Smooth muscle cell (in vitro differentiated cells): Measurements from ENCODE around the gene ATG2B. TPM values are rescaled to one million over a fixed set of nuclear protein-coding genes. Genes with fewer than 3 reads are reported as not detected.

Experiments
- DNase-seq: peaks from one replicate; lab custom pipeline; 2025; ENCODE audit not compliant: unreplicated experiment; lab: John Stamatoyannopoulos, UW
- H2AFZ ChIP-seq: fragments of 200-600 bp; sonication (generic); 2 replicates; pipeline ENCODE4 v1.6.0; 2016; ENCODE audit warnings: antibody characterized with exemption, low read depth, mild to moderate bottlenecking
- H3F3A ChIP-seq: fragments of 200-600 bp; sonication (generic); 2 replicates; pipeline ENCODE4 v1.6.0; 2017; ENCODE audit warnings: antibody characterized with exemption, low read depth
- H3K27ac ChIP-seq: fragments of 200-600 bp; sonication (generic); 2 replicates; pipeline ENCODE4 v1.5.1; 2016; ENCODE audit warnings: low read depth, mild to moderate bottlenecking
- H3K27me3 ChIP-seq: fragments of 200-600 bp; sonication (generic); 2 replicates; pipeline ENCODE4 v1.6.1; 2016; ENCODE audit warnings: low read depth, mild to moderate bottlenecking
- H3K36me3 ChIP-seq: fragments of 200-600 bp; sonication (generic); 2 replicates; pipeline ENCODE4 v1.5.1; 2016; ENCODE audit warnings: low read depth
- H3K4me1 ChIP-seq: fragments of 200-600 bp; sonication (generic); 2 replicates; pipeline ENCODE4 v1.5.1; 2016; ENCODE audit warnings: low read depth
- H3K4me2 ChIP-seq: fragments of 200-600 bp; sonication (generic); 2 replicates; pipeline ENCODE4 v1.6.0; 2016; ENCODE audit warnings: mild to moderate bottlenecking
- H3K4me3 ChIP-seq: fragments of 200-600 bp; sonication (generic); 2 replicates; pipeline ENCODE4 v1.5.1; 2016; ENCODE audit warnings: mild to moderate bottlenecking
- H3K79me2 ChIP-seq: fragments of 200-600 bp; sonication (generic); 2 replicates; pipeline ENCODE4 v1.6.0; 2016; ENCODE audit warnings: low read depth, mild to moderate bottlenecking
- H3K9ac ChIP-seq: fragments of 200-600 bp; sonication (generic); 2 replicates; pipeline ENCODE4 v1.6.0; 2016; ENCODE audit warnings: low read depth
- H3K9me3 ChIP-seq: fragments of 200-600 bp; sonication (generic); replicated peaks from 2 replicates; pipeline ENCODE4 v1.5.1; 2016; ENCODE audit warnings: low read depth
- H4K20me1 ChIP-seq: fragments of 200-600 bp; sonication (generic); 2 replicates; pipeline ENCODE4 v1.6.0; 2016; ENCODE audit warnings: low read depth
- CTCF ChIP-seq: fragments of 200-600 bp; sonication (generic); IDR thresholded peaks from 2 replicates; pipeline ENCODE4 v1.5.1; 2017; ENCODE audit warnings: borderline replicate concordance, mild to moderate bottlenecking, antibody characterized with exemption; ENCODE audit not compliant: insufficient read depth, poor library complexity, severe bottlenecking
- whole genome bisulfite sequencing: methylation state at CpG from one replicate; pipeline ENCODE4 v1.1.7; 2016; ENCODE audit warnings: low lambda C conversion rate; 5-methylcytosine and 5-hydroxymethylcytosine counted together
- polyA plus RNA-seq: library from polyadenylated mRNA; unstranded; fragments of >200 nt; fragmentation: Nextera tagmentation; extraction: Ambion mirVana; gene quantifications from 2 replicates; pipeline ENCODE4 v1.2.1, GENCODE V29; 2016
- total RNA-seq: library from RNA; depleted of rRNA; stranded (reverse); fragments of >200 nt; gene quantifications from 2 replicates; pipeline ENCODE4 v1.2.3, GENCODE V29; 2014

The ATG2B gene
- total and polyA plus RNA-seq, 2 experiments from 2014 or later, result 1.9 to 21.5 TPM

DNA sequence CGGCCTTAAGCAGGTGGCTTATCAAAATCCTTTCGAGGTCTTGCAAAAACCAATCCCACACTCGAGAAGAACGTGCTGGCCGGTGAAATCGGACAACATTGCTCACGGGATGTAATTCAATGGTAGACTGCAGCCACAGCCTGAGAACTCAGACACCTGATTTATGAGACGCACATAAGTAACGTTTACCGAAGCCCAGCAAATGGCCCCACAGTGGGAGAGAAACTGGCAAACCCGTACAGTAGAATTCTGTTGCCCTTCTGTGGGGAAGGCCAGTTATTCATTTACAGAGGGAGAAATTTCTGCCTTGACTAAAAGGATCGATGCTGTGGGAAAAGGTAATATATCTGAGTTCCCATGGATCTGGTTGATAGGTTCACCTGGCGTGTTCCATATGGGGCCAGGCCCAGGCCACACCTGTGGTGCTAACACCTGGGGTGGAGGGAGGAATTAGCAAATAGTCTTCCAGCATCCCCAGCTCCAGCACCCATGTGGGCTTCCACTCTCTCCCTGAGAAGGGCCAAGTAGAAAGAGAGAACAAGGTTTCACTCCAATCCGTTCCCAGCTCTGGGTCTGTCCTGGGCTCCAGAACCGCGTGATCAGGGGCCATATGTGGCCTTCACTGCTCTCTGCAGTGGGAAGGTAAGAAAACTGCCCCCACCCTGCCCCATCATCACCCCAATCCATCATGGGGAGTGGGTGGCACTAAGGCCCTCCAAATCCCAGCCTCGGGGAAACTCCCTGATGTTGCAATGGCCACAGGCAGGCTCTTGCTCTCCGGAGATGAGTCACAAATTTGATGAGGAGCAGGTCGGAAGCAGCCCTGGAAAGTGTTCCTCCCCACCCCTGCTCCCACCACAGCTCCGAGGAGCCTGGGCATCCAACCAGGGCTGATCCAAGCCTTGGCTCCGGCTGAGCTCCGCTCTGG, 94.4 kb downstream of the ATG2B start:
- Histone ChIP-seq H3K79me2 (no peaks in the 10 kb centered on the region), H3K36me3 (no peaks in the 10 kb centered on the region), H4K20me1 (no peaks in the 10 kb centered on the region), H3K9me3 (no peaks in the 10 kb centered on the region), H3K27me3 (no peaks in the 10 kb centered on the region), H2AFZ (no peak overlapping the region), H3K4me3 (no peak overlapping the region), H3K9ac (peak overlapping the region; percentile 78), H3K27ac (peak overlapping the region; percentile 95), H3K4me1 (peaks cover 16% of the 10 kb centered on the region), H3F3A (peaks cover 35% of the 10 kb centered on the region), H3K4me2 (peak overlapping the region; percentile 65)
- 37% methylated on average over 21 of the region's 22 CpGs for WGBS
- TF ChIP-seq CTCF, result no peak
- DNase-seq, result peak; percentile 46

GRCh38 chr14:96267916-96268315, 95.2 kb downstream of the ATG2B start:
- Histone ChIP-seq H3K9ac (peak overlapping the region; percentile 78), H3K9me3 (no peaks in the 10 kb centered on the region), H3K27ac (peak overlapping the region; percentile 95), H4K20me1 (no peaks in the 10 kb centered on the region), H3K4me1 (peaks cover 16% of the 10 kb centered on the region), H3F3A (peaks cover 29% of the 10 kb centered on the region), H3K4me2 (peak overlapping the region; percentile 65), H2AFZ (no peak overlapping the region), H3K79me2 (no peaks in the 10 kb centered on the region), H3K27me3 (no peaks in the 10 kb centered on the region), H3K36me3 (no peaks in the 10 kb centered on the region), H3K4me3 (no peak overlapping the region)
- TF ChIP-seq CTCF, result no peak
- no peak for DNase-seq
- WGBS, result 77% methylated on average over 5 of the region's 5 CpGs

GRCh38 chr14:96267336-96267735, 95.8 kb downstream of the ATG2B start:
- no peaks in the 10 kb centered on the region for H3K27me3 ChIP-seq
- peak overlapping the region; percentile 78 for H3K9ac ChIP-seq
- WGBS, result 2% methylated on average over 3 of the region's 3 CpGs
- peak overlapping the region; percentile 95 for H3K27ac ChIP-seq
- H3K4me1 ChIP-seq, result peaks cover 16% of the 10 kb centered on the region
- no peaks in the 10 kb centered on the region for H4K20me1 ChIP-seq
- no peak for TF ChIP-seq CTCF
- no peaks in the 10 kb centered on the region for H3K79me2 ChIP-seq
- no peak for DNase-seq
- H3K9me3 ChIP-seq, result no peaks in the 10 kb centered on the region
- H2AFZ ChIP-seq, result no peak overlapping the region
- peak overlapping the region; percentile 65 for H3K4me2 ChIP-seq
- H3K4me3 ChIP-seq, result no peak overlapping the region
- H3F3A ChIP-seq, result peaks cover 29% of the 10 kb centered on the region
- no peaks in the 10 kb centered on the region for H3K36me3 ChIP-seq
